WTC11 (cell line): Measurements from ENCODE around the gene H6PD. TPM values are rescaled to one million over a fixed set of nuclear protein-coding genes. Genes with fewer than 3 reads are reported as not detected.

Source experiments
- ATAC-seq: fragments of 200-7000 bp; cut with Tn5 transposase; 2 replicates; pipeline ENCODE4 v1.10.0; 2021; ENCODE audit warnings: mild to moderate bottlenecking, moderate library complexity
- CTCF ChIA-PET: fragments of 300-600 bp; sonication (Branson Sonifier 250); formaldehyde crosslinking; loops from one replicate; lab custom pipeline; 2021; ENCODE audit warnings: antibody characterized with exemption; lab: Charles Lee
- POLR2A ChIA-PET: fragments of 350-600 bp; sonication (Branson Sonifier 250); formaldehyde crosslinking; loops from one replicate; lab custom pipeline; 2021; ENCODE audit warnings: antibody characterized with exemption; lab: Charles Lee
- DNase-seq: peaks from one replicate; pipeline ENCODE4 v3.0.0; 2021; ENCODE audit warnings: low spot score
- H3K27ac Mint-ChIP-seq: 2 replicates; pipeline ENCODE4 v1.8.0; 2021; ENCODE audit warnings: mixed read lengths
- H3K27me3 Mint-ChIP-seq: 2 replicates; pipeline ENCODE4 v1.8.0; 2021; ENCODE audit warnings: low read depth, mild to moderate bottlenecking, moderate library complexity, mixed read lengths
- H3K36me3 Mint-ChIP-seq: 2 replicates; pipeline ENCODE4 v1.8.0; 2021; ENCODE audit warnings: mixed read lengths
- H3K4me1 Mint-ChIP-seq: 2 replicates; pipeline ENCODE4 v1.8.0; 2022; ENCODE audit warnings: mixed read lengths
- H3K4me3 Mint-ChIP-seq: 2 replicates; pipeline ENCODE4 v1.8.0; 2021; ENCODE audit warnings: mild to moderate bottlenecking, moderate library complexity, mixed read lengths
- H3K9me3 Mint-ChIP-seq: 2 replicates; pipeline ENCODE4 v1.8.0; 2021; ENCODE audit warnings: mixed read lengths
- E2F4 ChIP-seq: sonication (generic); formaldehyde crosslinking; IDR thresholded peaks from 2 replicates; pipeline ENCODE4 v1.8.1; 2022; ENCODE audit warnings: low read depth, mild to moderate bottlenecking, moderate library complexity, missing genetic modification reagents, borderline replicate concordance
- ESRRA ChIP-seq: sonication (generic); formaldehyde crosslinking; IDR thresholded peaks from 2 replicates; pipeline ENCODE4 v1.8.1; 2022; ENCODE audit warnings: mild to moderate bottlenecking, missing genetic modification reagents, borderline replicate concordance
- IRF2 ChIP-seq: sonication (generic); formaldehyde crosslinking; IDR thresholded peaks from 2 replicates; pipeline ENCODE4 v1.8.0; 2022; ENCODE audit warnings: low read depth, missing genetic modification reagents, borderline replicate concordance
- MYBL2 ChIP-seq: sonication (generic); formaldehyde crosslinking; IDR thresholded peaks from 2 replicates; pipeline ENCODE4 v1.8.1; 2023; ENCODE audit warnings: mild to moderate bottlenecking, moderate library complexity, missing genetic modification reagents
- SMAD4 ChIP-seq: sonication (generic); formaldehyde crosslinking; IDR thresholded peaks from 2 replicates; pipeline ENCODE4 v1.8.0; 2022; ENCODE audit warnings: mild to moderate bottlenecking, missing genetic modification reagents
- TEAD1 ChIP-seq: sonication (generic); formaldehyde crosslinking; IDR thresholded peaks from 2 replicates; pipeline ENCODE4 v1.8.0; 2022; ENCODE audit warnings: mild to moderate bottlenecking, missing genetic modification reagents
- ZMAT4 ChIP-seq: fragments of 250-450 bp; sonication (Bioruptor Pico); IDR thresholded peaks from 2 replicates; pipeline ENCODE4 v1.9.0; 2021; ENCODE audit warnings: mild to moderate bottlenecking
- ZNF219 ChIP-seq: sonication (generic); formaldehyde crosslinking; IDR thresholded peaks from 2 replicates; pipeline ENCODE4 v1.8.0; 2023; ENCODE audit warnings: missing genetic modification reagents, mild to moderate bottlenecking, borderline replicate concordance
- ZNF232 ChIP-seq: sonication (generic); formaldehyde crosslinking; IDR thresholded peaks from 2 replicates; pipeline ENCODE4 v1.8.0; 2022; ENCODE audit warnings: mild to moderate bottlenecking, missing genetic modification reagents
- ZNF416 ChIP-seq: fragments of 250-450 bp; sonication (Bioruptor Pico); IDR thresholded peaks from 2 replicates; pipeline ENCODE4 v1.9.0; 2021; ENCODE audit warnings: mild to moderate bottlenecking, inconsistent platforms
- ZNF532 ChIP-seq: fragments of 250-450 bp; sonication (Bioruptor Pico); IDR thresholded peaks from 2 replicates; pipeline ENCODE4 v1.9.0; 2021; ENCODE audit warnings: mild to moderate bottlenecking, borderline replicate concordance
- total RNA-seq: library from RNA; stranded (reverse); gene quantifications from 3 replicates; pipeline ENCODE4 v1.2.3, GENCODE V29; 2021
- TF ChIP-seq, protein P1 (sequence below): fragments of 200-600 bp; IDR thresholded peaks from 2 replicates; pipeline ENCODE4 v1.8.0; 2022; ENCODE audit warnings: antibody characterized with exemption
- TF ChIP-seq, protein P2 (sequence below): sonication (generic); formaldehyde crosslinking; IDR thresholded peaks from 2 replicates; pipeline ENCODE4 v1.8.1; 2023; ENCODE audit warnings: mild to moderate bottlenecking, missing genetic modification reagents, moderate library complexity
- TF ChIP-seq, protein P3 (sequence below): sonication (generic); formaldehyde crosslinking; conservative IDR thresholded peaks from 2 replicates; pipeline ENCODE4 v1.8.1; 2023; ENCODE audit warnings: mild to moderate bottlenecking, low read depth, missing genetic modification reagents, moderate library complexity

Gene H6PD
- total RNA-seq, 1 experiment from 2014 or later, result 7.4 TPM

DNA sequence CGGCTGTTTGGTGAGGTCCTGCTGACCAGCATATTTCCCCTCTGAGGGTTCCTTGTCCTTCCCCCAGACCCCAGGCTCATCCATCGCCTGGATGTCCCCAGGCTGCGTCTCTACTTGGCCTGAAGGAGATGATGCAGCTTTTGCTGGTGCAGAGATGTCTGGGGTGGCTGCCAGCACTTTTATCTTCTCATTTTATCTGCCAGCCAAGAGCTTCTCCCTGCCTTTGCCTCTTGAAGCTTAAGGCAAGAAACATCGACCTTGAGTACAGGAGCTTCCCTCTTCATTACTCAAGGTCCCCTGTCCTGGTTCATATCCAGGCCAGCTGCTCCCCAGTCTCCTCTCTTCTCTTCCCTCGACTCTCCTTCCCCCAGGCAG is 9.2 kb upstream of the H6PD start:
- H3K4me3 Mint-ChIP-seq, result no peak overlapping the region

DNA sequence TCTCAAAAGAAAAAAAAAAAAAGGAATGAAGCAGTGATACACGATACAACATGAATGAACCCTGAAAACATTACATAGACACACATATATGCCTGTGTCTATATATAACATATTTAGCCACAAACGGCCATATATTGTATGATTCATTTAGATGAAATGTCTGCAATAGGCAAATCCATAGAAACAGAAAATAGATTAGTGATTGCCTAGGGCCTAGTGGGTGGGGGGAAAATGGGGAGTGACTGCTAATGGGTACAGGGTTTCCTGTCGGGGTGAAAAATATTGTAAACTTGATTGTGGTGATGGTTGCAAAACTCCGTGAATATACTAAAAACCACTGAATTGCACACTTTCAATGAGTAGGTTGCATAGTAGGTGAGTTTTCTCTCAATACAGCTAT is 6.0 kb upstream of the H6PD start:
- H3K36me3 Mint-ChIP-seq, result no peaks in the 10 kb centered on the region
- ChIA-PET POLR2A (no interaction called here), CTCF (interaction anchor here (1.0 kb wide), 1 partner anchor 32 kb away, joined by 4 read pairs; no protein-coding TSS in a partner anchor)
- peaks cover 7% of the 10 kb centered on the region for H3K9me3 Mint-ChIP-seq
- no peak overlapping the region for H3K27ac Mint-ChIP-seq
- ATAC-seq, result no peak
- DNase-seq, result no peak
- TF ChIP-seq, protein P1, sequence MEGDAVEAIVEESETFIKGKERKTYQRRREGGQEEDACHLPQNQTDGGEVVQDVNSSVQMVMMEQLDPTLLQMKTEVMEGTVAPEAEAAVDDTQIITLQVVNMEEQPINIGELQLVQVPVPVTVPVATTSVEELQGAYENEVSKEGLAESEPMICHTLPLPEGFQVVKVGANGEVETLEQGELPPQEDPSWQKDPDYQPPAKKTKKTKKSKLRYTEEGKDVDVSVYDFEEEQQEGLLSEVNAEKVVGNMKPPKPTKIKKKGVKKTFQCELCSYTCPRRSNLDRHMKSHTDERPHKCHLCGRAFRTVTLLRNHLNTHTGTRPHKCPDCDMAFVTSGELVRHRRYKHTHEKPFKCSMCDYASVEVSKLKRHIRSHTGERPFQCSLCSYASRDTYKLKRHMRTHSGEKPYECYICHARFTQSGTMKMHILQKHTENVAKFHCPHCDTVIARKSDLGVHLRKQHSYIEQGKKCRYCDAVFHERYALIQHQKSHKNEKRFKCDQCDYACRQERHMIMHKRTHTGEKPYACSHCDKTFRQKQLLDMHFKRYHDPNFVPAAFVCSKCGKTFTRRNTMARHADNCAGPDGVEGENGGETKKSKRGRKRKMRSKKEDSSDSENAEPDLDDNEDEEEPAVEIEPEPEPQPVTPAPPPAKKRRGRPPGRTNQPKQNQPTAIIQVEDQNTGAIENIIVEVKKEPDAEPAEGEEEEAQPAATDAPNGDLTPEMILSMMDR, result no peak
- TF ChIP-seq ZMAT4, result no peak
- no peak for TF ChIP-seq ZNF232 (CRISPR knock-in tag)
- TF ChIP-seq MYBL2 (CRISPR knock-in tag), result no peak
- TF ChIP-seq, protein P2, sequence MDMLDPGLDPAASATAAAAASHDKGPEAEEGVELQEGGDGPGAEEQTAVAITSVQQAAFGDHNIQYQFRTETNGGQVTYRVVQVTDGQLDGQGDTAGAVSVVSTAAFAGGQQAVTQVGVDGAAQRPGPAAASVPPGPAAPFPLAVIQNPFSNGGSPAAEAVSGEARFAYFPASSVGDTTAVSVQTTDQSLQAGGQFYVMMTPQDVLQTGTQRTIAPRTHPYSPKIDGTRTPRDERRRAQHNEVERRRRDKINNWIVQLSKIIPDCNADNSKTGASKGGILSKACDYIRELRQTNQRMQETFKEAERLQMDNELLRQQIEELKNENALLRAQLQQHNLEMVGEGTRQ, result no peak
- TF ChIP-seq ZNF416, result no peak
- no peaks in the 10 kb centered on the region; the same call in 1 of the 2 replicates for H3K27me3 Mint-ChIP-seq
- no peak overlapping the region for H3K4me3 Mint-ChIP-seq
- H3K4me1 Mint-ChIP-seq, result peaks cover 15% of the 10 kb centered on the region

More for the DNA sequence above, 9.2 kb upstream of the H6PD start:
- H3K36me3 Mint-ChIP-seq, result no peaks in the 10 kb centered on the region
- H3K27ac Mint-ChIP-seq, result no peak overlapping the region
- no peak for ATAC-seq
- peaks cover 13% of the 10 kb centered on the region for H3K9me3 Mint-ChIP-seq
- ChIA-PET CTCF (interaction anchor here (1.3 kb wide), 2 partner anchors 9 to 25 kb away, joined by 4 to 5 read pairs; partner anchors contain the start of gene H6PD), POLR2A (no interaction called here)
- peaks cover 7% of the 10 kb centered on the region for H3K4me1 Mint-ChIP-seq
- no peak for DNase-seq
- H3K27me3 Mint-ChIP-seq, result no peaks in the 10 kb centered on the region; the same call in 1 of the 2 replicates
- TF ChIP-seq ZNF532 (CRISPR knock-in tag) (no peak), ESRRA (CRISPR knock-in tag) (no peak), MYBL2 (CRISPR knock-in tag) (no peak), ZNF219 (CRISPR knock-in tag) (no peak), E2F4 (no peak)
- TF ChIP-seq, protein P2, result no peak

DNA sequence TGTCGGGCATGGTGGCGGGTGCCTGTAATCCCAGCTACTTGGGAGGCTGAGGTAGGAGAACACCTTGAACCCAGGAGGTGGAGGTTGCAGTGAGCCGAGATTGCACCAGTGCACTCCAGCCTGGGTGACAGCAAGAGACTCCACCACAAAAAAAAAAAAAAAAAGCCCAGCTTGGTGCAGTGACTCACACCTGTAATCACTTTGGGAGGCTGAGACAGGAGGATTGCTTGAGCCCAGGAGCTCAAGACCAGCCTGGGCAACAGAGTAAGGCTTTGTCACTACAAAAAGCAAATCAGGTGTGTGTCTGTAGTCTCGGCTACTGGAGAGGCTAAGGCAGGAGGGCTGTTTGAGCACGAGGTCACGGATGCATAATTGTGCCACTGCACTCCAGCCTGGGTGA is 5.0 kb upstream of the H6PD start:
- TF ChIP-seq ZNF232 (CRISPR knock-in tag) (no peak), IRF2 (CRISPR knock-in tag) (no peak), TEAD1 (CRISPR knock-in tag) (no peak), SMAD4 (CRISPR knock-in tag) (no peak)
- TF ChIP-seq, protein P3, sequence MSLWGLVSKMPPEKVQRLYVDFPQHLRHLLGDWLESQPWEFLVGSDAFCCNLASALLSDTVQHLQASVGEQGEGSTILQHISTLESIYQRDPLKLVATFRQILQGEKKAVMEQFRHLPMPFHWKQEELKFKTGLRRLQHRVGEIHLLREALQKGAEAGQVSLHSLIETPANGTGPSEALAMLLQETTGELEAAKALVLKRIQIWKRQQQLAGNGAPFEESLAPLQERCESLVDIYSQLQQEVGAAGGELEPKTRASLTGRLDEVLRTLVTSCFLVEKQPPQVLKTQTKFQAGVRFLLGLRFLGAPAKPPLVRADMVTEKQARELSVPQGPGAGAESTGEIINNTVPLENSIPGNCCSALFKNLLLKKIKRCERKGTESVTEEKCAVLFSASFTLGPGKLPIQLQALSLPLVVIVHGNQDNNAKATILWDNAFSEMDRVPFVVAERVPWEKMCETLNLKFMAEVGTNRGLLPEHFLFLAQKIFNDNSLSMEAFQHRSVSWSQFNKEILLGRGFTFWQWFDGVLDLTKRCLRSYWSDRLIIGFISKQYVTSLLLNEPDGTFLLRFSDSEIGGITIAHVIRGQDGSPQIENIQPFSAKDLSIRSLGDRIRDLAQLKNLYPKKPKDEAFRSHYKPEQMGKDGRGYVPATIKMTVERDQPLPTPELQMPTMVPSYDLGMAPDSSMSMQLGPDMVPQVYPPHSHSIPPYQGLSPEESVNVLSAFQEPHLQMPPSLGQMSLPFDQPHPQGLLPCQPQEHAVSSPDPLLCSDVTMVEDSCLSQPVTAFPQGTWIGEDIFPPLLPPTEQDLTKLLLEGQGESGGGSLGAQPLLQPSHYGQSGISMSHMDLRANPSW, result no peak
- TF ChIP-seq, all 79 proteins: peak for 0
- H3K27me3 Mint-ChIP-seq, result no peaks in the 10 kb centered on the region; the same call in 1 of the 2 replicates
- no peak overlapping the region for H3K27ac Mint-ChIP-seq
- H3K4me1 Mint-ChIP-seq, result peaks cover 18% of the 10 kb centered on the region
- H3K4me3 Mint-ChIP-seq, result no peak overlapping the region
- DNase-seq (no peak), ATAC-seq (no peak)
- POLR2A ChIA-PET, result no interaction called here
- H3K36me3 Mint-ChIP-seq, result no peaks in the 10 kb centered on the region
- CTCF ChIA-PET, result interaction anchor here (0.6 kb wide), 2 partner anchors 20 to 89 kb away, joined by 3 read pairs; no protein-coding TSS in a partner anchor
- peaks cover 5% of the 10 kb centered on the region for H3K9me3 Mint-ChIP-seq
